ENCODE measurements around the gene FBXO2. TPM values are rescaled to one million over a fixed set of nuclear protein-coding genes. Genes with fewer than 3 reads are reported as not detected.

FBXO2 gene
- polyA plus RNA-seq, 1 donor (not counting 4 experiments of a cell fraction or from before 2014, with no cell fraction given), result 42.2 TPM

DNA sequence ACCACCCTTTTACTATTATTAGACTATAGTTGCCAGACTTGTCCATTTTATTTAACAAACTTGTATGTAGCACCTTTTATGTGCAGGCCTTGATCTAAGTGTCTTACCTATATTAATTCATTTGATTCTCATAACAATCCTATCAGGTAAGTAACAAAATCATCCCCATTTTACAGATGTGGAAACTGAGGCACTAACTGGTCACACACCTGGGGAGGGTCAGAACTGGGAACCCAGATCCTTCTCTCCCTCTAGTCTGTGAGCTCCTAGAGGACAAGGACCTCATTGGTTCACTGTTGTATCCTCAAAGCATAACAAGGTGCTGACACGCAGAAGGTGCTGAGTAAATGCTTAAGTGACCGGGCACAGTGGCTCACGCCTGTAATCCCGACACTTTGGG is 14.9 kb downstream of the FBXO2 start:
- DNase-seq (ENCODE audit: low read depth, low spot score), result no peak
- Histone ChIP-seq H4K20me1 (ENCODE audit: control insufficient read depth, extremely low read depth, insufficient read depth, low read length) (no peaks in the 10 kb centered on the region), H3K36me3 (ENCODE audit: control insufficient read depth in 2 of 2, extremely low read depth in 1 of 2, insufficient read depth in 2 of 2, low read length in 2 of 2) (no peaks in the 10 kb centered on the region), H3K27me3 (ENCODE audit: control insufficient read depth, extremely low read depth, insufficient read depth, low read length) (no peaks in the 10 kb centered on the region), H3K4me2 (ENCODE audit: control insufficient read depth, extremely low read depth, insufficient read depth, low read depth, low read length) (no peak overlapping the region), H3K9ac (ENCODE audit: control insufficient read depth, extremely low read depth, insufficient read depth, low read length) (no peak overlapping the region), H3K4me3 (ENCODE audit: control insufficient read depth in 2 of 3, extremely low read depth in 1 of 3, insufficient read depth in 2 of 3, low read depth in 1 of 3, low read length in 3 of 3) (no peak overlapping the region), H3K9me1 (ENCODE audit: control insufficient read depth, extremely low read depth, insufficient read depth, low read length) (no peaks in the 10 kb centered on the region), H3K79me2 (ENCODE audit: control insufficient read depth, insufficient read depth, low read length) (no peaks in the 10 kb centered on the region), H3K9me3 (ENCODE audit: control insufficient read depth, low read depth, low read length) (no peaks in the 10 kb centered on the region), H2AFZ (ENCODE audit: control insufficient read depth, low read length) (no peak overlapping the region), H3K27ac (ENCODE audit: control insufficient read depth, insufficient read depth, low read length) (no peak overlapping the region), H3K4me1 (ENCODE audit: control insufficient read depth, extremely low read depth, insufficient read depth, low read length) (no peaks in the 10 kb centered on the region)
- FAIRE-seq, result no peak
- TF ChIP-seq, protein P1, sequence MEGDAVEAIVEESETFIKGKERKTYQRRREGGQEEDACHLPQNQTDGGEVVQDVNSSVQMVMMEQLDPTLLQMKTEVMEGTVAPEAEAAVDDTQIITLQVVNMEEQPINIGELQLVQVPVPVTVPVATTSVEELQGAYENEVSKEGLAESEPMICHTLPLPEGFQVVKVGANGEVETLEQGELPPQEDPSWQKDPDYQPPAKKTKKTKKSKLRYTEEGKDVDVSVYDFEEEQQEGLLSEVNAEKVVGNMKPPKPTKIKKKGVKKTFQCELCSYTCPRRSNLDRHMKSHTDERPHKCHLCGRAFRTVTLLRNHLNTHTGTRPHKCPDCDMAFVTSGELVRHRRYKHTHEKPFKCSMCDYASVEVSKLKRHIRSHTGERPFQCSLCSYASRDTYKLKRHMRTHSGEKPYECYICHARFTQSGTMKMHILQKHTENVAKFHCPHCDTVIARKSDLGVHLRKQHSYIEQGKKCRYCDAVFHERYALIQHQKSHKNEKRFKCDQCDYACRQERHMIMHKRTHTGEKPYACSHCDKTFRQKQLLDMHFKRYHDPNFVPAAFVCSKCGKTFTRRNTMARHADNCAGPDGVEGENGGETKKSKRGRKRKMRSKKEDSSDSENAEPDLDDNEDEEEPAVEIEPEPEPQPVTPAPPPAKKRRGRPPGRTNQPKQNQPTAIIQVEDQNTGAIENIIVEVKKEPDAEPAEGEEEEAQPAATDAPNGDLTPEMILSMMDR (optimal IDR thresholded peaks at IDR 0.05 in 1 of 3, IDR thresholded peaks at IDR 0.05 in 1 of 3, conservative IDR thresholded peaks at IDR 0.05 in 1 of 3; ENCODE audit: extremely low read depth in 1 of 3, insufficient read depth in 2 of 3, low read length in 3 of 3), result no peak
- TF ChIP-seq EZH2 (IDR thresholded peaks at IDR 0.05; ENCODE audit: low read length), result no peak
- dilution Hi-C loops (cut with MboI; ENCODE audit: extremely low pct_ligation_motif_present, low sequenced_read_pairs), result no loop called here

DNA sequence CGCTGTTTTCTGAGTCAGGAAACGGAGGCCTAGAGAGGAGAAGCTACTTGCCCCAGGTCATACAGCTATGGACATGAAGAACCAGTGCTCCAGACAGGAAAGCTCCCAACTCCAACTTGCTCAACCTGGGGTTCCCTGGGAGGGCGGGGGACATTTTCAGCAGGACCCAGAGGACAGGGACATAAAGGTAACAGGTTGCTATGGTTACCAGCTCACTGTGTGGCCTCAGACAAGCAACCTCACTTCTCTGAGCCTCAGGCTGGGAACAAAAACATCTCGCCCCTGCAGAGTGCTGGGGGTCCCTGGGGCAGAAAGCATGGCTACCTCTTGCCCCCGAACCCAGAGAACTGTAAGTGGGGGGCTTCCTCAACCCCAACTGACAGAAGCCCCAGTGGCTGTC is 16.1 kb downstream of the FBXO2 start:
- no peak for TF ChIP-seq EZH2 (IDR thresholded peaks at IDR 0.05; ENCODE audit: low read length)
- TF ChIP-seq, protein P1 (optimal IDR thresholded peaks at IDR 0.05 in 1 of 3, IDR thresholded peaks at IDR 0.05 in 1 of 3, conservative IDR thresholded peaks at IDR 0.05 in 1 of 3; ENCODE audit: extremely low read depth in 1 of 3, insufficient read depth in 2 of 3, low read length in 3 of 3), result no peak
- H3K4me1 ChIP-seq (ENCODE audit: control insufficient read depth, extremely low read depth, insufficient read depth, low read length), result no peaks in the 10 kb centered on the region
- no peaks in the 10 kb centered on the region for H3K9me1 ChIP-seq (ENCODE audit: control insufficient read depth, extremely low read depth, insufficient read depth, low read length)
- H3K9me3 ChIP-seq (ENCODE audit: control insufficient read depth, low read depth, low read length), result no peaks in the 10 kb centered on the region
- H4K20me1 ChIP-seq (ENCODE audit: control insufficient read depth, extremely low read depth, insufficient read depth, low read length), result no peaks in the 10 kb centered on the region
- no peak overlapping the region for H3K27ac ChIP-seq (ENCODE audit: control insufficient read depth, insufficient read depth, low read length)
- no peak overlapping the region for H3K9ac ChIP-seq (ENCODE audit: control insufficient read depth, extremely low read depth, insufficient read depth, low read length)
- FAIRE-seq, result no peak
- no peaks in the 10 kb centered on the region for H3K79me2 ChIP-seq (ENCODE audit: control insufficient read depth, insufficient read depth, low read length)
- no peak overlapping the region for H2AFZ ChIP-seq (ENCODE audit: control insufficient read depth, low read length)
- H3K27me3 ChIP-seq (ENCODE audit: control insufficient read depth, extremely low read depth, insufficient read depth, low read length), result no peaks in the 10 kb centered on the region
- no peak overlapping the region for H3K4me3 ChIP-seq (ENCODE audit: control insufficient read depth in 2 of 3, extremely low read depth in 1 of 3, insufficient read depth in 2 of 3, low read depth in 1 of 3, low read length in 3 of 3)
- no peak overlapping the region for H3K4me2 ChIP-seq (ENCODE audit: control insufficient read depth, extremely low read depth, insufficient read depth, low read depth, low read length)
- dilution Hi-C loops (cut with MboI; ENCODE audit: extremely low pct_ligation_motif_present, low sequenced_read_pairs), result no loop called here
- no peak for DNase-seq (ENCODE audit: low read depth, low spot score)
- H3K36me3 ChIP-seq (ENCODE audit: control insufficient read depth in 2 of 2, extremely low read depth in 1 of 2, insufficient read depth in 2 of 2, low read length in 2 of 2), result no peaks in the 10 kb centered on the region

Data from keratinocyte (primary cell).